Measurements from ENCODE around the gene ERMAP.

The ERMAP gene

DNA sequence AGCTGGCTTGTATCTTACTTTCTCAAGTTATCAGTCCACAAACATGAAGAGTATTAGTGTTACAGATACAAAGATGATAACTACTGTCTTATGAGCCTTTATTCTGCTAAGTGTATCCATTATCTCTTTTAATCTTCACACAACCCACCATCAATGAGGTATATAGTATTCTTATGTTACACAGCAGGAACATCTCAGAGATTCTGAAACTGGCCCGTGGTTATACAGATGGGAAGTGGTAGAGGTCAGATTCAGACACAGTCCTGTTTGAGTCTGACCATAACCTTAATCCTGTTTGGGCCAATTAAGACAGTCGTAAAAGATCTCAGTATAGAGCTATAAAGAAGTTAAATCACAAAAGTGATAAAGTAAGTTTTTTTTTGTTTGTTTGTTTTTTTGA, 37.2 kb upstream of the ERMAP start:
- no peaks in the 10 kb centered on the region for H4K20me1 ChIP-seq (ENCODE audit: insufficient read depth)
- no peak for TF ChIP-seq CTCF (conservative IDR thresholded peaks at IDR 0.05; ENCODE audit: low read depth, low read length)
- no peak overlapping the region for H3K27ac ChIP-seq

GRCh38 chr1:42780176-42780575, 36.7 kb upstream of the ERMAP start:
- Histone ChIP-seq H3K27me3 (ENCODE audit: insufficient read depth, low read depth) (no peaks in the 10 kb centered on the region), H3K36me3 (ENCODE audit: insufficient read depth) (no peaks in the 10 kb centered on the region; the same call in 1 of the 2 replicates)
- no peak for TF ChIP-seq CTCF (conservative IDR thresholded peaks at IDR 0.05; ENCODE audit: low read depth, low read length)

More for the DNA sequence above, 37.2 kb upstream of the ERMAP start:
- Histone ChIP-seq H3K36me3 (ENCODE audit: insufficient read depth) (no peaks in the 10 kb centered on the region; the same call in 1 of the 2 replicates), H3K27me3 (ENCODE audit: insufficient read depth, low read depth) (no peaks in the 10 kb centered on the region), H3K4me2 (no peak overlapping the region), H2AFZ (ENCODE audit: low read depth) (no peak overlapping the region), H3K79me2 (ENCODE audit: insufficient read depth, low read depth) (no peaks in the 10 kb centered on the region), H3K4me3 (IDR thresholded peaks at IDR 0.05; ENCODE audit: insufficient read depth, low read depth, low read length) (no peak overlapping the region), H3K4me1 (ENCODE audit: low read depth, poor library complexity, severe bottlenecking) (peaks cover 15% of the 10 kb centered on the region), H3K9ac (no peak overlapping the region)

GRCh38 chr1:42783092-42783491, 33.8 kb upstream of the ERMAP start:
- no peaks in the 10 kb centered on the region for H4K20me1 ChIP-seq (ENCODE audit: insufficient read depth)
- H3K4me2 ChIP-seq, result no peak overlapping the region
- no peaks in the 10 kb centered on the region for H3K79me2 ChIP-seq (ENCODE audit: insufficient read depth, low read depth)
- no peak overlapping the region for H2AFZ ChIP-seq (ENCODE audit: low read depth)
- no peak overlapping the region for H3K4me3 ChIP-seq (IDR thresholded peaks at IDR 0.05; ENCODE audit: insufficient read depth, low read depth, low read length)
- H3K27me3 ChIP-seq (ENCODE audit: insufficient read depth, low read depth), result no peaks in the 10 kb centered on the region
- H3K4me1 ChIP-seq (ENCODE audit: low read depth, poor library complexity, severe bottlenecking), result peaks cover 15% of the 10 kb centered on the region
- no peak for TF ChIP-seq CTCF (conservative IDR thresholded peaks at IDR 0.05; ENCODE audit: low read depth, low read length)
- no peaks in the 10 kb centered on the region for H3K36me3 ChIP-seq (ENCODE audit: insufficient read depth)
- no peak overlapping the region for H3K9ac ChIP-seq
- H3K27ac ChIP-seq, result no peak overlapping the region

More at GRCh38 chr1:42780176-42780575, 36.7 kb upstream of the ERMAP start:
- Histone ChIP-seq H3K9ac (no peak overlapping the region), H3K27ac (no peak overlapping the region), H3K79me2 (ENCODE audit: insufficient read depth, low read depth) (no peaks in the 10 kb centered on the region), H2AFZ (ENCODE audit: low read depth) (no peak overlapping the region), H4K20me1 (ENCODE audit: insufficient read depth) (no peaks in the 10 kb centered on the region), H3K4me1 (ENCODE audit: low read depth, poor library complexity, severe bottlenecking) (peaks cover 15% of the 10 kb centered on the region), H3K4me2 (no peak overlapping the region), H3K4me3 (IDR thresholded peaks at IDR 0.05; ENCODE audit: insufficient read depth, low read depth, low read length) (no peak overlapping the region)

DNA sequence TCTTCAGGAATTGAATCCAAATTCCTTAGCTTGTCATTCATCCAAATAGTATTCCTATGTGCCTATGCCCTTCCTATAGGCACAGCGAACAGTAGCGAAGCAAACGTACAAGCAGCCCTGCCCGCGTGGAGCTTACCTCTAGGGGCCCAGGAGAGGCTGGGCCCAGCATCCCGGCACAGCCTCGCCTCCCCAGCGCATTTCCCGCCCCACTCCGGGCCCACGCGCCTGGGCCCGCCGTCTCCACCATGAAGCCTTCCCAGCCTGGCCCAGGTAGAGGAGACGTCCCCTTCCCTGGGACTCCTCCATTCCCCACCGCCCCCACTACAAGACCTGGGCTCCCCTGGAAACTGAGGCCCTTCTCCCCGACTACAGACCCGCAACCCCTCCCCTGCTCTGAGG, 32.4 kb upstream of the ERMAP start:
- Histone ChIP-seq H3K79me2 (ENCODE audit: insufficient read depth, low read depth) (no peaks in the 10 kb centered on the region), H3K4me2 (no peak overlapping the region), H3K9ac (no peak overlapping the region), H4K20me1 (ENCODE audit: insufficient read depth) (no peaks in the 10 kb centered on the region), H3K36me3 (ENCODE audit: insufficient read depth) (no peaks in the 10 kb centered on the region), H3K27me3 (ENCODE audit: insufficient read depth, low read depth) (no peaks in the 10 kb centered on the region), H3K4me1 (ENCODE audit: low read depth, poor library complexity, severe bottlenecking) (peaks cover 8% of the 10 kb centered on the region), H3K27ac (no peak overlapping the region), H3K4me3 (IDR thresholded peaks at IDR 0.05; ENCODE audit: insufficient read depth, low read depth, low read length) (no peak overlapping the region), H2AFZ (ENCODE audit: low read depth) (no peak overlapping the region)
- no peak for TF ChIP-seq CTCF (conservative IDR thresholded peaks at IDR 0.05; ENCODE audit: low read depth, low read length)
